Fibroblast of peridontal ligament (primary cell): ENCODE results near the gene GPHN.

Experiments used
- DNase-seq: peaks from one replicate; pipeline ENCODE4 v3.0.0-alpha.2; 2010; ENCODE audit errors: extremely low read depth

The GPHN gene

GRCh38 chr14:66939409-66939808, 431.5 kb downstream of the GPHN start:
- DNase-seq: no peak

GRCh38 chr14:66944872-66945271, 436.9 kb downstream of the GPHN start:
- peak; percentile 44 for DNase-seq

- DNase-seq: no peak
Measured at GRCh38 chr14:66955159-66955558, 447.2 kb downstream of the GPHN start.

GRCh38 chr14:66959437-66960050, 451.6 kb downstream of the GPHN start:
- DNase-seq: no peak

- DNase-seq: no peak
Measured at GRCh38 chr14:66965831-66966230, 457.9 kb downstream of the GPHN start.

- no peak for DNase-seq
Measured at GRCh38 chr14:66972469-66972868, 464.5 kb downstream of the GPHN start.

- peak; percentile 29 for DNase-seq
Measured at GRCh38 chr14:66974397-66975025, 466.6 kb downstream of the GPHN start.

- DNase-seq: no peak
Measured at GRCh38 chr14:66975251-66975650, 467.3 kb downstream of the GPHN start.

- peak; percentile 27 for DNase-seq
Measured at GRCh38 chr14:66979101-66979974, 471.4 kb downstream of the GPHN start.

GRCh38 chr14:66982247-66982646, 474.3 kb downstream of the GPHN start:
- DNase-seq: no peak

- no peak for DNase-seq
Measured at GRCh38 chr14:66992776-66993175, 484.8 kb downstream of the GPHN start.

GRCh38 chr14:66993512-66993911, 485.6 kb downstream of the GPHN start:
- DNase-seq: no peak

- no peak for DNase-seq
Measured at GRCh38 chr14:66998013-66998412, 490.1 kb downstream of the GPHN start.

GRCh38 chr14:66999978-67000377, 492.0 kb downstream of the GPHN start:
- DNase-seq: no peak

GRCh38 chr14:67002994-67003753, 495.2 kb downstream of the GPHN start:
- DNase-seq: no peak

- DNase-seq: peak; percentile 32
Measured at GRCh38 chr14:67004521-67004920, 496.6 kb downstream of the GPHN start.

- no peak for DNase-seq
Measured at GRCh38 chr14:67010602-67011001, 502.7 kb downstream of the GPHN start.

GRCh38 chr14:67016856-67017255, 508.9 kb downstream of the GPHN start:
- DNase-seq: no peak

- DNase-seq: no peak
Measured at GRCh38 chr14:67018720-67019119, 510.8 kb downstream of the GPHN start.

GRCh38 chr14:67019796-67020195, 511.8 kb downstream of the GPHN start:
- no peak for DNase-seq

- DNase-seq: no peak
Measured at GRCh38 chr14:67031920-67032774, 524.2 kb downstream of the GPHN start.
